GM12878 (cell line): ENCODE measurements around the gene INAFM1. TPM values are rescaled to one million over a fixed set of nuclear protein-coding genes. Genes with fewer than 3 reads are reported as not detected.

Experiments
- ATF7 ChIP-seq: fragments of 450-650 bp; IDR thresholded peaks from 2 replicates; pipeline ENCODE4 v1.6.1; 2016; ENCODE audit warnings: low read depth, mild to moderate bottlenecking
- CHD4 ChIP-seq: fragments of 200-600 bp; sonication (generic); IDR thresholded peaks from 2 replicates; pipeline ENCODE4 v1.6.1; 2016; ENCODE audit warnings: mild to moderate bottlenecking
- EED ChIP-seq: sonication (generic); IDR thresholded peaks from 2 replicates; pipeline ENCODE4 v1.6.1; 2016; ENCODE audit warnings: antibody characterized with exemption, low read depth
- ESRRA ChIP-seq: IDR thresholded peaks from 2 replicates; pipeline ENCODE4 v1.6.1; 2012; ENCODE audit warnings: mild to moderate bottlenecking, low read length, improper control_type of control experiment
- GABPA ChIP-seq: IDR thresholded peaks from 2 replicates; pipeline ENCODE4 v1.6.1; 2014; ENCODE audit warnings: antibody characterized with exemption, low read depth, mild to moderate bottlenecking, inconsistent platforms
- GATAD2B ChIP-seq: fragments of 450-650 bp; conservative IDR thresholded peaks from 2 replicates; pipeline ENCODE4 v1.6.1; 2017; ENCODE audit warnings: low read depth, mild to moderate bottlenecking, moderate library complexity
- HDAC6 ChIP-seq: fragments of 200-600 bp; sonication (generic); IDR thresholded peaks from one replicate; pipeline ENCODE4 v1.8.0; 2017; ENCODE audit warnings: antibody characterized with exemption; ENCODE audit not compliant: unreplicated experiment
- IKZF2 ChIP-seq, 2 experiments: fragments of 450-650 bp; IDR thresholded peaks; 2 replicates each; pipeline ENCODE4 v1.6.1; 2017; ENCODE audit warnings: mild to moderate bottlenecking in 2 of 2, moderate library complexity in 2 of 2
- JUND ChIP-seq: IDR thresholded peaks from 2 replicates; pipeline ENCODE4 v1.6.1; 2012; ENCODE audit warnings: low read depth, mild to moderate bottlenecking, low read length, improper control_type of control experiment, moderate library complexity
- MYC ChIP-seq: IDR thresholded peaks from 2 replicates; pipeline ENCODE4 v1.6.1; 2011; ENCODE audit warnings: mild to moderate bottlenecking, low read length, moderate library complexity, inconsistent platforms; ENCODE audit not compliant: insufficient read depth, insufficient replicate concordance, insufficient read length, severe bottlenecking
- NR2C2 ChIP-seq: IDR thresholded peaks from 2 replicates; pipeline ENCODE4 v1.6.1; 2011; ENCODE audit warnings: borderline replicate concordance, low read depth; ENCODE audit not compliant: control insufficient read depth, insufficient read length
- POLR2AphosphoS5 ChIP-seq: IDR thresholded peaks from 2 replicates; pipeline ENCODE4 v1.6.1; 2011; ENCODE audit warnings: mild to moderate bottlenecking, low read length, inconsistent platforms
- PRDM15 ChIP-seq: fragments of 450-650 bp; formaldehyde crosslinking; IDR thresholded peaks from 2 replicates; pipeline ENCODE4 v1.4.0; 2020; ENCODE audit warnings: mild to moderate bottlenecking, moderate library complexity
- RELA ChIP-seq: fragments of 450-650 bp; IDR thresholded peaks from 2 replicates; pipeline ENCODE4 v1.8.0; 2014; ENCODE audit warnings: borderline replicate concordance; ENCODE audit not compliant: partially characterized antibody
- RELB ChIP-seq: fragments of 450-650 bp; IDR thresholded peaks from 2 replicates; pipeline ENCODE4 v1.6.1; 2017; ENCODE audit warnings: low read depth, mild to moderate bottlenecking, moderate library complexity
- SMAD1 ChIP-seq: fragments of 450-650 bp; IDR thresholded peaks from 2 replicates; pipeline ENCODE4 v1.6.1; 2018; ENCODE audit warnings: mild to moderate bottlenecking, low read depth; ENCODE audit not compliant: partially characterized antibody
- SMAD5 ChIP-seq: IDR thresholded peaks from 2 replicates; pipeline ENCODE4 v1.6.1; 2016; ENCODE audit warnings: antibody characterized with exemption, low read depth
- SMARCA5 ChIP-seq: fragments of 450-650 bp; IDR thresholded peaks from 2 replicates; pipeline ENCODE4 v1.6.1; 2017; ENCODE audit warnings: mild to moderate bottlenecking
- YY1 ChIP-seq: IDR thresholded peaks from 2 replicates; pipeline ENCODE4 v1.6.1; 2011; ENCODE audit warnings: low read depth, mild to moderate bottlenecking, low read length
- ZNF207 ChIP-seq: fragments of 450-650 bp; IDR thresholded peaks from 2 replicates; pipeline ENCODE4 v1.6.1; 2014; ENCODE audit warnings: antibody characterized with exemption, mild to moderate bottlenecking, borderline replicate concordance
- ZNF217 ChIP-seq: fragments of 450-650 bp; IDR thresholded peaks from 2 replicates; pipeline ENCODE4 v1.6.1; 2017; ENCODE audit warnings: antibody characterized with exemption, mild to moderate bottlenecking
- ZSCAN29 ChIP-seq: fragments of 450-650 bp; IDR thresholded peaks from 2 replicates; pipeline ENCODE4 v1.6.1; 2017; ENCODE audit warnings: mild to moderate bottlenecking, moderate library complexity
- polyA plus RNA-seq, 11 experiments: library from polyadenylated mRNA; depleted of rRNA in 4 of 11; unstranded in 6 of 11; stranded (reverse) in 5 of 11; fragments of >200 nt; fragmentation: Nextera tagmentation in 4 of 11; fragmentation: Illumina TruSeq in 1 of 11; extraction: Ambion mirVana in 4 of 11; extraction: Trizol in 1 of 11; gene quantifications; 1 replicate in 1 of 11; 2 replicates in 10 of 11; pipeline versions ENCODE4 v1.2.1 to v1.2.3, GENCODE V29; 2011 to 2016; ENCODE audit warnings: inconsistent platforms in 2 of 11, missing spikeins in 2 of 11, low read depth in 1 of 11
- total RNA-seq, 4 experiments: library from RNA; depleted of rRNA in 3 of 4; stranded (reverse); fragments of >200 nt in 3 of 4; fragmentation: Illumina TruSeq in 1 of 4; extraction: Trizol in 1 of 4; gene quantifications; 2 replicates each; pipeline versions ENCODE4 v1.2.1 to v1.2.3, GENCODE V29; 2013 to 2021
- TF ChIP-seq, protein P1 (sequence below): IDR thresholded peaks from 2 replicates; pipeline ENCODE4 v1.6.1; 2011; ENCODE audit warnings: borderline replicate concordance, low read depth, mild to moderate bottlenecking, moderate library complexity, low read length; ENCODE audit not compliant: insufficient read depth, poor library complexity, severe bottlenecking
- TF ChIP-seq, protein P2 (sequence below): IDR thresholded peaks from 2 replicates; pipeline ENCODE4 v1.6.1; 2011; ENCODE audit warnings: borderline replicate concordance, low read depth, mild to moderate bottlenecking, moderate library complexity, mixed read lengths, low read length; ENCODE audit not compliant: insufficient read depth; ENCODE audit errors: extremely low read length

The INAFM1 gene
- total and polyA plus RNA-seq, 10 of the 15 experiments (the other 5 are each of a cell fraction or from before 2014, with no cell fraction given) = 0.57 to 6.8 (median 1.1) TPM; not detected in 1

DNA sequence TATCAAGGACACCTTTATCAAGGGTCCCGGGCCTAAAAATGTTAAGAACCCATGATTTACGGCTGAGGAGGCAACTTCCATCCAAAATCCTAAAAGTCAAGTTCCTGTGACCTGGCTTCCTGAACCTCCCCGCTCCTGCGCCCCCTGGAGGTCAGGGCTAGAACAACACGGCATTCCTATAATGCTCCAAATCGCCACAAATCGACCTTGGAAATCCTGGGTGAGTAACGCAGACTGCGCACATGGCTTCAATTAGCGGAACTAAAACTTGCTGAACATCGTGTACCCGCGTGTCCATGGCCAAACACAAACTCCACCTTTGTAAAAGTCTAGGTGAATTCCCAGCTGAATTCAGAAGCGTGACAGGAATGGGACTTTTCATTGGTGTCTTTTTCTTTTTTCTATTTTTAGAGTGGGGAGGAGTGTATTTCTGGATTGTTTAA lies 30.6 kb downstream of the INAFM1 start (continued):
- TF ChIP-seq MYC (no peak), ZSCAN29 (no peak), PRDM15 (no peak), POLR2AphosphoS5 (no peak), IKZF2 (IDR thresholded peaks at IDR 0.05) (peak; percentile 93 to 97), ESRRA (no peak), SMAD1 (no peak), ZNF217 (peak; percentile 55; the same call in 1 of the 2 replicates), HDAC6 (no peak), GABPA (no peak), ZNF207 (no peak), EED (peak; percentile 89), NR2C2 (no peak), RELA (no peak), SMARCA5 (peak; percentile 63; the same call in 1 of the 2 replicates), GATAD2B (peak; percentile 47; the same call in 1 of the 2 replicates), JUND (no peak), SMAD5 (no peak), ATF7 (no peak), RELB (peak; percentile 91), CHD4 (no peak), YY1 (no peak)
- TF ChIP-seq, protein P1, sequence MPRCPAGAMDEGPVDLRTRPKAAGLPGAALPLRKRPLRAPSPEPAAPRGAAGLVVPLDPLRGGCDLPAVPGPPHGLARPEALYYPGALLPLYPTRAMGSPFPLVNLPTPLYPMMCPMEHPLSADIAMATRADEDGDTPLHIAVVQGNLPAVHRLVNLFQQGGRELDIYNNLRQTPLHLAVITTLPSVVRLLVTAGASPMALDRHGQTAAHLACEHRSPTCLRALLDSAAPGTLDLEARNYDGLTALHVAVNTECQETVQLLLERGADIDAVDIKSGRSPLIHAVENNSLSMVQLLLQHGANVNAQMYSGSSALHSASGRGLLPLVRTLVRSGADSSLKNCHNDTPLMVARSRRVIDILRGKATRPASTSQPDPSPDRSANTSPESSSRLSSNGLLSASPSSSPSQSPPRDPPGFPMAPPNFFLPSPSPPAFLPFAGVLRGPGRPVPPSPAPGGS = no peak
- TF ChIP-seq, protein P2, sequence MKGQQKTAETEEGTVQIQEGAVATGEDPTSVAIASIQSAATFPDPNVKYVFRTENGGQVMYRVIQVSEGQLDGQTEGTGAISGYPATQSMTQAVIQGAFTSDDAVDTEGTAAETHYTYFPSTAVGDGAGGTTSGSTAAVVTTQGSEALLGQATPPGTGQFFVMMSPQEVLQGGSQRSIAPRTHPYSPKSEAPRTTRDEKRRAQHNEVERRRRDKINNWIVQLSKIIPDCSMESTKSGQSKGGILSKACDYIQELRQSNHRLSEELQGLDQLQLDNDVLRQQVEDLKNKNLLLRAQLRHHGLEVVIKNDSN = no peak
